Gastrocnemius medialis (tissue), 4 donors: ENCODE data around the gene TERT. TPM values are rescaled to one million over a fixed set of nuclear protein-coding genes. Genes with fewer than 3 reads are reported as not detected.

Experiments used
- ATAC-seq, 2 donors: fragments of 150-250 bp; one replicate each; pipeline ENCODE4 v1.9.1; 2016
- DNase-seq, 2 donors: peaks; one replicate each; pipeline ENCODE4 v3.0.0-alpha.2; 2019
- H3K27ac ChIP-seq, 4 donors: fragments of 200-600 bp; sonication (generic); 1 replicate in 1 of 4; 2 replicates in 3 of 4; pipeline ENCODE4 v1.5.1; 2016 to 2018; ENCODE audit warnings: mild to moderate bottlenecking in 2 of 4, moderate library complexity in 1 of 4
- H3K27me3 ChIP-seq, 3 donors: fragments of 200-600 bp; sonication (generic) in 2 of 3; 1 replicate in 1 of 3; 2 replicates in 2 of 3; pipeline versions ENCODE4 v1.5.1 to v1.6.0; 2016 to 2019; ENCODE audit warnings: mild to moderate bottlenecking in 1 of 3, moderate library complexity in 1 of 3
- H3K36me3 ChIP-seq, 2 donors: fragments of 200-600 bp; sonication (generic) in 1 of 2; one replicate each; pipeline ENCODE4 v1.5.1; 2017 to 2018
- H3K4me1 ChIP-seq, 2 donors: fragments of 200-600 bp; sonication (generic) in 1 of 2; one replicate each; pipeline ENCODE4 v1.5.1; 2016 to 2017; ENCODE audit warnings: mild to moderate bottlenecking in 2 of 2
- H3K4me3 ChIP-seq, 4 donors: fragments of 200-600 bp; sonication (generic) in 3 of 4; 1 replicate in 1 of 4; 2 replicates in 3 of 4; pipeline ENCODE4 v1.5.1; 2016 to 2019; ENCODE audit warnings: mild to moderate bottlenecking in 2 of 4
- H3K9me3 ChIP-seq, 3 donors: fragments of 200-600 bp; sonication (generic) in 2 of 3; 1 replicate in 1 of 3; 2 replicates in 2 of 3; pipeline ENCODE4 v1.5.1; 2016 to 2019
- POLR2A ChIP-seq, 2 donors: fragments of 450-650 bp; IDR thresholded peaks; one replicate each; pipeline ENCODE4 v1.6.1; 2017; ENCODE audit warnings: antibody characterized with exemption in 2 of 2, mild to moderate bottlenecking in 2 of 2, moderate library complexity in 2 of 2
- in situ Hi-C, 4 donors: fragments of 200-750 bp; cut with MboI; loops; one replicate each; pipeline versions ENCODE4 v1.15.0 to v1.8.0; 2017; ENCODE audit warnings: low sequenced_read_pairs in 4 of 4
- intact Hi-C: fragments of 100-400 bp; cut with DNase I; formaldehyde crosslinking; loops from one replicate; pipeline ENCODE4 v1.15.1; 2023; ENCODE audit warnings: low total_unique reads
- total RNA-seq, 4 donors: library from RNA; depleted of rRNA; stranded (reverse); fragments of >200 nt; gene quantifications; one replicate each; pipeline versions ENCODE4 v1.1.0 to v1.2.3, GENCODE V29; 2016
- TF ChIP-seq, protein P1 (sequence below), 5 experiments: fragments of 450-650 bp in 3 of 5; fragments of 200-600 bp in 2 of 5; sonication (generic) in 2 of 5; IDR thresholded peaks in 4 of 5; conservative IDR thresholded peaks in 1 of 5; 1 replicate in 4 of 5; 2 replicates in 1 of 5; pipeline ENCODE4 v1.5.1; 2016 to 2019; ENCODE audit warnings: antibody characterized with exemption in 5 of 5, mild to moderate bottlenecking in 3 of 5, moderate library complexity in 3 of 5

Gene TERT
- total RNA-seq, 4 donors from 2014 or later, result not detected

DNA sequence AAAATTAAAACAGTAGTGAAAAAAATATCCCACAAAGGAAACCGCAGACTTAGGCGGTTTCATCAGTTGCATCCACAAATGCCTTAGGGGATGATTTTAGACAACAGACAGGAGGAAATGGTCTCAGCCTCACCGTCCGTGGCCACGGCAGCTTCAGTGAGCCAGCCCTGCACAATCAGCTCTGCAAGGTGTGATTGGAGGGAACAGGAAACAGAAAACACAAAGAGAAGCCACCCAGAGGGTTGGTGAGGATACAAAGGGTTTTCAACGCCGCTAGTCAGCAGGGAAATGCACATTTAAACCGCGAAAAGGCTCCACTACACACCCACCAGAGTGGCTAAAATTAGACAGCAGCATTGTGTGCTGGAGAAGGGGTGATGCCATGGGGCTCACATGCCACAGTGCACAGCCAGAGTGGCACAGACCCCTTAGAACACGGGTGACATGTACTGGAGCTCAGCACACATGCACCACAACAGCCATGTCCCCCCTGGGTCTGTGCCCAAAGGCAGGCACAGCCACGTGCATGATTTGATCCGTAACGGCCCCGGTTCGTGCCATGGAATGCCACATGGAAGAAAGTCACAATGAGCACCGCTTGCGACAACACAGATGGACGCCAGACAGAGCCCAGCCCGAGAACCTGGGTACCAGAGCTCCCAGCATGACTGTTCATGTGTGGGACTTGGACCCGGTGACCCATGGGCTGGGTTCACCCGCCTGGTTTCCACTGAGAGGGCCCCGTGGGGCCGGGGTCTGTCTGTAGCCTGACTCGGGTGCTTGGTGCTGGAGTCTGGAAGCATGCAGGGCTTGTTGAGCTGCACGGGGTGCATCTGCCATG, 18.3 kb upstream of the TERT start:
- in situ Hi-C loops (no loop called here), intact Hi-C loops (no loop called here)
- Histone ChIP-seq H3K4me1 (peaks cover 6 to 8% of the 10 kb centered on the region in 2 donors), H3K36me3 (peaks cover 0 to 14% of the 10 kb centered on the region in 2 donors), H3K9me3 (no peaks in the 10 kb centered on the region), H3K27me3 (peaks cover 2 to 9% (median 8%) of the 10 kb centered on the region in 3 donors), H3K4me3 (no peak overlapping the region), H3K27ac (no peak overlapping the region)
- TF ChIP-seq POLR2A (IDR thresholded peaks at IDR 0.05), result no peak
- TF ChIP-seq, protein P1, sequence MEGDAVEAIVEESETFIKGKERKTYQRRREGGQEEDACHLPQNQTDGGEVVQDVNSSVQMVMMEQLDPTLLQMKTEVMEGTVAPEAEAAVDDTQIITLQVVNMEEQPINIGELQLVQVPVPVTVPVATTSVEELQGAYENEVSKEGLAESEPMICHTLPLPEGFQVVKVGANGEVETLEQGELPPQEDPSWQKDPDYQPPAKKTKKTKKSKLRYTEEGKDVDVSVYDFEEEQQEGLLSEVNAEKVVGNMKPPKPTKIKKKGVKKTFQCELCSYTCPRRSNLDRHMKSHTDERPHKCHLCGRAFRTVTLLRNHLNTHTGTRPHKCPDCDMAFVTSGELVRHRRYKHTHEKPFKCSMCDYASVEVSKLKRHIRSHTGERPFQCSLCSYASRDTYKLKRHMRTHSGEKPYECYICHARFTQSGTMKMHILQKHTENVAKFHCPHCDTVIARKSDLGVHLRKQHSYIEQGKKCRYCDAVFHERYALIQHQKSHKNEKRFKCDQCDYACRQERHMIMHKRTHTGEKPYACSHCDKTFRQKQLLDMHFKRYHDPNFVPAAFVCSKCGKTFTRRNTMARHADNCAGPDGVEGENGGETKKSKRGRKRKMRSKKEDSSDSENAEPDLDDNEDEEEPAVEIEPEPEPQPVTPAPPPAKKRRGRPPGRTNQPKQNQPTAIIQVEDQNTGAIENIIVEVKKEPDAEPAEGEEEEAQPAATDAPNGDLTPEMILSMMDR (IDR thresholded peaks at IDR 0.05 in 4 of 5, conservative IDR thresholded peaks at IDR 0.05 in 1 of 5), result no peak
- ATAC-seq (no peak), DNase-seq (no peak)

DNA sequence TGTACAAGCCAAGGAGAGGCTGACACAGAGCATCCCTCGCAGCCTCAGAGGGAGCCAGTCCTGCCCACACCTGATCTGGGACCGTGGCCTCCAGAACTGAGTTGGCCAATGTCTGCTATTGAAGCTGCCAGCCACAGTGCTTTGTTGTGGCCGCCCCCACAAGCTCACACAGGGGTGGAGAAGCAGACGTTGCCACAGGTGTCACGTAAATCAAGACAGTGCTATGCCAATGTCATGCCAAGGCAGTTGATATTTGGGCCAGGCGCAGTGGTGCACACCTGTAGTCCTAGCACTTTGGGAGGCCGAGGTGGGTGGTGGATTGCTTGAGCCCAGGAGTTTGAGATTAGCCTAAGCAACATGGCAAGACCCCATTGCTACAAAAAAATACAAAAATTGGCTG, 17.3 kb upstream of the TERT start:
- ATAC-seq, result no peak
- Histone ChIP-seq H3K4me1 (peaks cover 6 to 8% of the 10 kb centered on the region in 2 donors), H3K27ac (no peak overlapping the region), H3K4me3 (no peak overlapping the region), H3K36me3 (peaks cover 0 to 3% of the 10 kb centered on the region in 2 donors), H3K9me3 (no peaks in the 10 kb centered on the region), H3K27me3 (peaks cover 2 to 9% (median 8%) of the 10 kb centered on the region in 3 donors)
- no peak for DNase-seq
- in situ Hi-C loops (no loop called here), intact Hi-C loops (no loop called here)
- TF ChIP-seq, protein P1 (IDR thresholded peaks at IDR 0.05 in 4 of 5, conservative IDR thresholded peaks at IDR 0.05 in 1 of 5), result no peak
- TF ChIP-seq POLR2A (IDR thresholded peaks at IDR 0.05), result no peak

DNA sequence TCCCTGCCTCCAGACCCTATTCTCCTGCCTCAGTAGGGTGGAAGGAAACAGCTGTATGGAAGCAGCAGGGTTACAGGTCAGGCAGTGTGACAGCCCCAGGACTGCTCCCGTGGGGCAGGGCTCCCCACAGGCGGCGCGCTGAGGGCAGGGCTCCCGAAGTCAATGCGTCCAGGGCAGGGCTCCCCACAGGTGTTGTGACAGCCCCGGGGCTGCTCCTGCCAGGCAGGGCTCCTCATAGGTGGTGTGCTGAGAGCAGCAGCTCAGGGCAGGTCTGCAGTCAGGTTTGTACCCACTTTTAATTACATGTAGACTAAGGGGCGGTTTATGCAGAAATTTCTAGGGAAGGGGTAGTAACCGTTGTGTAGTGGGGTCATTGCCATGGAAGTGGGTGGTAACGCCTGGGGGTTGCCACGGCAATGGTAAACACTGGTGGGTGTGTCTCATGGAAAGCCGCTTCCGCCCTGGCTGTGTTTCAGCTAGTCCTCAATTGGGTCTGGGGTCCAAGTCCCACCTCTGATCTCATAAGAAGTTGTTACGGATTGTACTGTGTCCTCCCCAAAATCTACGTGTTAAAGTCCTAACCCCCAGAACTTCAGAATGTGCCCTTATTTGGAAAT, 16.7 kb upstream of the TERT start:
- DNase-seq, result no peak
- Histone ChIP-seq H3K4me1 (peaks cover 6 to 8% of the 10 kb centered on the region in 2 donors), H3K4me3 (no peak overlapping the region), H3K36me3 (no peaks in the 10 kb centered on the region), H3K9me3 (no peaks in the 10 kb centered on the region), H3K27ac (no peak overlapping the region), H3K27me3 (peaks cover 2 to 9% (median 8%) of the 10 kb centered on the region in 3 donors)
- no peak for ATAC-seq
- in situ Hi-C loops, result no loop called here
- no peak for TF ChIP-seq POLR2A (IDR thresholded peaks at IDR 0.05)
- TF ChIP-seq, protein P1 (IDR thresholded peaks at IDR 0.05 in 4 of 5, conservative IDR thresholded peaks at IDR 0.05 in 1 of 5), result no peak
- intact Hi-C loops, result no loop called here

DNA sequence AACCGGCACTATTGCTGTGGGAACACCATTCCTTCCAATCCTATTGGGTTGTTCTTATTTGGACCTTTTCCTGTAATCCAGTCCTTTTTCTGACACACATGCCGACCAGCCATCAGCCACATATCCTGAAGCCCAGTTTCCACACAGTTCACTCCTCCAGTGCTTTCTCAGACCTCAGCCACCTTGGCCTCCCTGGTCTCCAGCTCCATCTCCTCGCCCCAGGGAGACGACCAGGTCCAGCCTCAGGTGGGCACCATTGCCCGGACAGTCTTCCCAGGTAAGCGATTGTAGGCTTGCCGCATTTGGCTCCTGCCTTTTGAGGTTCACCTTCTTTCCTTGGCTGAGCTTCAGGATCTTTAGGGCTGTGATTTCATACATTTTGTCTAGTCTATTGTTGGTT, 15.2 kb upstream of the TERT start:
- Histone ChIP-seq H3K36me3 (no peaks in the 10 kb centered on the region), H3K4me1 (no peaks in the 10 kb centered on the region), H3K9me3 (no peaks in the 10 kb centered on the region), H3K4me3 (no peak overlapping the region), H3K27me3 (peaks cover 2 to 9% (median 8%) of the 10 kb centered on the region in 3 donors), H3K27ac (no peak overlapping the region)
- no peak for TF ChIP-seq POLR2A (IDR thresholded peaks at IDR 0.05)
- TF ChIP-seq, protein P1 (IDR thresholded peaks at IDR 0.05 in 4 of 5, conservative IDR thresholded peaks at IDR 0.05 in 1 of 5), result no peak
- in situ Hi-C loops, result no loop called here
- ATAC-seq (no peak), DNase-seq (no peak)
- intact Hi-C loops, result no loop called here
